GM19099 (cell line): ENCODE data around the gene HDGFL1.

Experiments used
- POLR2A ChIP-seq: IDR thresholded peaks from 3 replicates; pipeline ENCODE4 v1.6.1; 2011; ENCODE audit warnings: low read depth; ENCODE audit not compliant: insufficient read length; ENCODE audit errors: extremely low read depth

Gene HDGFL1

GRCh38 chr6:22582417-22583205, 13.2 kb downstream of the HDGFL1 start:
- no peak for TF ChIP-seq POLR2A

- no peak for TF ChIP-seq POLR2A
These were observed 13.9 kb downstream of the HDGFL1 start for GRCh38 chr6:22583230-22583629.

GRCh38 chr6:22583927-22584326, 14.6 kb downstream of the HDGFL1 start:
- TF ChIP-seq POLR2A, result no peak

- no peak for TF ChIP-seq POLR2A
These were observed 19.8 kb downstream of the HDGFL1 start for GRCh38 chr6:22589118-22589517.

- TF ChIP-seq POLR2A, result no peak
These were observed 21.1 kb downstream of the HDGFL1 start for GRCh38 chr6:22590423-22590822.

GRCh38 chr6:22593895-22594294, 24.5 kb downstream of the HDGFL1 start:
- no peak for TF ChIP-seq POLR2A

GRCh38 chr6:22596011-22596410, 26.6 kb downstream of the HDGFL1 start:
- no peak for TF ChIP-seq POLR2A

GRCh38 chr6:22598339-22598738, 29.0 kb downstream of the HDGFL1 start:
- TF ChIP-seq POLR2A, result no peak

- TF ChIP-seq POLR2A, result no peak
These were observed 30.7 kb downstream of the HDGFL1 start for GRCh38 chr6:22600059-22600458.

- TF ChIP-seq POLR2A, result no peak
These were observed 32.6 kb downstream of the HDGFL1 start for GRCh38 chr6:22601984-22602383.

GRCh38 chr6:22605736-22606135, 36.4 kb downstream of the HDGFL1 start:
- TF ChIP-seq POLR2A, result no peak

- no peak for TF ChIP-seq POLR2A
These were observed 40.8 kb downstream of the HDGFL1 start for GRCh38 chr6:22610127-22610526.

- no peak for TF ChIP-seq POLR2A
These were observed 42.9 kb downstream of the HDGFL1 start for GRCh38 chr6:22612236-22612635.

GRCh38 chr6:22613051-22613450, 43.7 kb downstream of the HDGFL1 start:
- no peak for TF ChIP-seq POLR2A

GRCh38 chr6:22613695-22614094, 44.3 kb downstream of the HDGFL1 start:
- TF ChIP-seq POLR2A, result no peak

GRCh38 chr6:22614547-22614946, 45.2 kb downstream of the HDGFL1 start:
- no peak for TF ChIP-seq POLR2A

- no peak for TF ChIP-seq POLR2A
These were observed 51.7 kb downstream of the HDGFL1 start for GRCh38 chr6:22621028-22621427.
